Natural killer cell (primary cell): ENCODE results near the gene PSMA7. TPM values are rescaled to one million over a fixed set of nuclear protein-coding genes. Genes with fewer than 3 reads are reported as not detected.

Experiments
- ATAC-seq, 3 donors: fragments of 150-1000 bp in 2 of 3; fragments of 200-7000 bp in 1 of 3; cut with Tn5 transposase; 1 replicate in 1 of 3; 2 replicates in 2 of 3; pipeline ENCODE4 v1.10.0; 2021; ENCODE audit warnings: mild to moderate bottlenecking in 2 of 3, moderate library complexity in 2 of 3
- DNase-seq, 2 donors: peaks; one replicate each; pipeline versions ENCODE4 v3.0.0 to v3.0.0-alpha.2; 2013 to 2021; ENCODE audit warnings: mixed read lengths in 1 of 2
- H3K27ac ChIP-seq: one replicate; pipeline ENCODE4 v1.5.1; 2013; ENCODE audit warnings: mild to moderate bottlenecking, low read length
- H3K27me3 ChIP-seq: one replicate; pipeline ENCODE4 v1.6.1; 2013; ENCODE audit warnings: low read length; ENCODE audit not compliant: control insufficient read depth, insufficient read depth
- H3K36me3 ChIP-seq: one replicate; pipeline ENCODE4 v1.6.1; 2013; ENCODE audit warnings: low read length; ENCODE audit not compliant: control insufficient read depth, insufficient read depth
- H3K4me1 ChIP-seq: one replicate; pipeline ENCODE4 v1.6.1; 2013; ENCODE audit warnings: low read length; ENCODE audit not compliant: control insufficient read depth, insufficient read depth
- H3K4me3 ChIP-seq: one replicate; pipeline ENCODE4 v1.5.1; 2013; ENCODE audit warnings: low read length
- H3K9me3 ChIP-seq: one replicate; pipeline ENCODE4 v1.6.1; 2013; ENCODE audit warnings: low read length; ENCODE audit not compliant: control insufficient read depth, insufficient read depth
- H3K27ac Mint-ChIP-seq, 2 donors: one replicate each; pipeline ENCODE4 v1.8.0; 2022; ENCODE audit warnings: mild to moderate bottlenecking in 2 of 2, mixed read lengths in 2 of 2, moderate library complexity in 1 of 2
- H3K27me3 Mint-ChIP-seq, 2 donors: one replicate each; pipeline ENCODE4 v1.8.0; 2022; ENCODE audit warnings: low read depth in 2 of 2, mixed read lengths in 2 of 2
- H3K36me3 Mint-ChIP-seq: one replicate; pipeline ENCODE4 v1.8.0; 2022; ENCODE audit warnings: mixed read lengths
- H3K4me1 Mint-ChIP-seq, 2 donors: one replicate each; pipeline ENCODE4 v1.8.0; 2022; ENCODE audit warnings: mixed read lengths in 2 of 2
- H3K4me3 Mint-ChIP-seq: one replicate; pipeline ENCODE4 v1.8.0; 2022; ENCODE audit warnings: mild to moderate bottlenecking, moderate library complexity, mixed read lengths
- H3K9me3 Mint-ChIP-seq, 2 donors: one replicate each; pipeline ENCODE4 v1.8.0; 2022; ENCODE audit warnings: mixed read lengths in 2 of 2
- CTCF ChIP-seq: fragments of 200-600 bp; IDR thresholded peaks from one replicate; pipeline ENCODE4 v1.8.0; 2022; ENCODE audit warnings: antibody characterized with exemption
- WGBS: methylation state at CpG from one replicate; pipeline ENCODE4 v1.1.7; 2013; ENCODE audit warnings: missing lambda C conversion rate; ENCODE audit not compliant: insufficient coverage; 5-methylcytosine and 5-hydroxymethylcytosine counted together
- intact Hi-C: fragments of 100-400 bp; cut with micrococcal nuclease; formaldehyde crosslinking; loops from one replicate; pipeline ENCODE4 v1.14.2; 2022
- total RNA-seq, 4 donors: library from RNA; stranded (reverse); fragments of 120-200 nt in 1 of 4; gene quantifications; one replicate each; pipeline versions ENCODE4 v1.2.3 to v1.2.4, GENCODE V29; 2013 to 2022

Gene PSMA7
- total RNA-seq, 3 donors from 2014 or later (not counting 1 experiment from before 2014, with no cell fraction given): 154 to 177 (median 168) TPM

GRCh38 chr20:62168061-62168460 is 24.9 kb upstream of the PSMA7 start:
- Mint-ChIP-seq H3K27ac (no peak overlapping the region), H3K36me3 (no peaks in the 10 kb centered on the region), H3K27me3 (no peaks in the 10 kb centered on the region), H3K4me3 (no peak overlapping the region), H3K9me3 (no peaks in the 10 kb centered on the region), H3K4me1 (no peaks in the 10 kb centered on the region)
- TF ChIP-seq CTCF: no peak
- DNase-seq (no peak), ATAC-seq (no peak)
- H3K4me1 ChIP-seq: no peaks in the 10 kb centered on the region
- no peak overlapping the region for H3K4me3 ChIP-seq
- H3K27me3 ChIP-seq: no peaks in the 10 kb centered on the region
- no peaks in the 10 kb centered on the region for H3K9me3 ChIP-seq
- peaks cover 16% of the 10 kb centered on the region for H3K36me3 ChIP-seq
- WGBS: 100% methylated on average over 4 of the region's 4 CpGs
- intact Hi-C loops: no loop called here
- H3K27ac ChIP-seq: no peak overlapping the region

- Mint-ChIP-seq H3K9me3 (no peaks in the 10 kb centered on the region), H3K4me1 (no peaks in the 10 kb centered on the region), H3K27me3 (no peaks in the 10 kb centered on the region), H3K36me3 (no peaks in the 10 kb centered on the region), H3K4me3 (no peak overlapping the region), H3K27ac (no peak overlapping the region)
- intact Hi-C loops: no loop called here
- Histone ChIP-seq H3K4me3 (no peak overlapping the region), H3K36me3 (peaks cover 18% of the 10 kb centered on the region), H3K4me1 (no peaks in the 10 kb centered on the region), H3K9me3 (no peaks in the 10 kb centered on the region), H3K27ac (no peak overlapping the region), H3K27me3 (no peaks in the 10 kb centered on the region)
- 96% methylated on average over 6 of the region's 6 CpGs for WGBS
- ATAC-seq: no peak
- no peak for DNase-seq
- no peak for TF ChIP-seq CTCF
Observed at GRCh38 chr20:62167474-62167873, 24.3 kb upstream of the PSMA7 start.

- DNase-seq: no peak
- TF ChIP-seq CTCF: no peak
- ATAC-seq: no peak
Observed at GRCh38 chr20:62165762-62166399, 22.7 kb upstream of the PSMA7 start.

More at GRCh38 chr20:62165762-62166399, 22.7 kb upstream of the PSMA7 start:
- H3K4me1 Mint-ChIP-seq: no peaks in the 10 kb centered on the region
- no peaks in the 10 kb centered on the region for H3K9me3 Mint-ChIP-seq
- Histone ChIP-seq H3K27me3 (no peaks in the 10 kb centered on the region), H3K27ac (no peak overlapping the region), H3K36me3 (peaks cover 26% of the 10 kb centered on the region), H3K4me3 (no peak overlapping the region), H3K9me3 (no peaks in the 10 kb centered on the region), H3K4me1 (no peaks in the 10 kb centered on the region)
- intact Hi-C loops: no loop called here
- H3K36me3 Mint-ChIP-seq: no peaks in the 10 kb centered on the region
- no peak overlapping the region for H3K27ac Mint-ChIP-seq
- no peaks in the 10 kb centered on the region for H3K27me3 Mint-ChIP-seq
- 97% methylated on average over 25 of the region's 25 CpGs for WGBS
- no peak overlapping the region for H3K4me3 Mint-ChIP-seq
